SK-N-SH treated with all-trans-retinoic acid at 6 μM for 48 hours (cell line): ENCODE measurements around the gene PRIMA1.

ENCODE experiments used
- ARNTL ChIP-seq: fragments of 450-650 bp; formaldehyde crosslinking; IDR thresholded peaks from 2 replicates; pipeline ENCODE4 v1.5.0; 2020; ENCODE audit warnings: low read depth, mild to moderate bottlenecking, moderate library complexity, borderline replicate concordance
- ZNF565 ChIP-seq: fragments of 450-650 bp; formaldehyde crosslinking; conservative IDR thresholded peaks from 2 replicates; pipeline ENCODE4 v1.5.0; 2020; ENCODE audit warnings: low read depth, mild to moderate bottlenecking, moderate library complexity
- TF ChIP-seq, protein P1 (sequence below): fragments of 250-450 bp; sonication (Bioruptor Pico); IDR thresholded peaks from 2 replicates; pipeline ENCODE4 v1.8.0; 2020; ENCODE audit warnings: mild to moderate bottlenecking, moderate library complexity, borderline replicate concordance

DNA sequence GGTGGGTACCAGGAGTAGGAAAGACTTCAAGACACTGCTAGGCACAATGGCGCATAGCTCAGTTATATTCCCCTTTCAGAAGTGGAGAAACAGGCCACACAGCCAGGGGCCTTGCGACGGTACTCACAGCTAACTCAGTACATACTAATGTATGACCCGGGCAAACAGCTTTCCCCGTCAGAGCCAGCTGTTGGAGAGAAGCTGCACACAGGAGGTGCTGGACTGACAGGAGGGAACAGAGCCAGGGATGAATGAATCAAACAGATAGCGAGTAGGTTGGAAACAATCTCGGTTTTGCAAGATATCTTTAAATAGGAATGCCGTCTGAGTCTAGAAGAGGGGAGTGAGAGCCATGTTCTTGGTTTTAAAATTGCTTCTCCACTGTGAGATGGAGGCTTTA, 45.5 kb downstream of the PRIMA1 start:
- no peak for TF ChIP-seq ARNTL (CRISPR knock-in tag)
- TF ChIP-seq, protein P1, sequence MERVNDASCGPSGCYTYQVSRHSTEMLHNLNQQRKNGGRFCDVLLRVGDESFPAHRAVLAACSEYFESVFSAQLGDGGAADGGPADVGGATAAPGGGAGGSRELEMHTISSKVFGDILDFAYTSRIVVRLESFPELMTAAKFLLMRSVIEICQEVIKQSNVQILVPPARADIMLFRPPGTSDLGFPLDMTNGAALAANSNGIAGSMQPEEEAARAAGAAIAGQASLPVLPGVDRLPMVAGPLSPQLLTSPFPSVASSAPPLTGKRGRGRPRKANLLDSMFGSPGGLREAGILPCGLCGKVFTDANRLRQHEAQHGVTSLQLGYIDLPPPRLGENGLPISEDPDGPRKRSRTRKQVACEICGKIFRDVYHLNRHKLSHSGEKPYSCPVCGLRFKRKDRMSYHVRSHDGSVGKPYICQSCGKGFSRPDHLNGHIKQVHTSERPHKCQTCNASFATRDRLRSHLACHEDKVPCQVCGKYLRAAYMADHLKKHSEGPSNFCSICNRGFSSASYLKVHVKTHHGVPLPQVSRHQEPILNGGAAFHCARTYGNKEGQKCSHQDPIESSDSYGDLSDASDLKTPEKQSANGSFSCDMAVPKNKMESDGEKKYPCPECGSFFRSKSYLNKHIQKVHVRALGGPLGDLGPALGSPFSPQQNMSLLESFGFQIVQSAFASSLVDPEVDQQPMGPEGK = no peak
- TF ChIP-seq ZNF565 (CRISPR knock-in tag) = no peak
